HG03354 (cell line): ENCODE measurements around the gene AEBP1.

Source experiments
- ATAC-seq: cut with Tn5 transposase; IDR thresholded peaks from one replicate; pipeline ENCODE4 v1.9.1; 2021; ENCODE audit warnings: mild to moderate bottlenecking; ENCODE audit not compliant: unreplicated experiment, poor library complexity, severe bottlenecking

The AEBP1 gene

GRCh38 chr7:44082541-44083207 lies 21.5 kb upstream of the AEBP1 start:
- ATAC-seq = peak; percentile 93

DNA sequence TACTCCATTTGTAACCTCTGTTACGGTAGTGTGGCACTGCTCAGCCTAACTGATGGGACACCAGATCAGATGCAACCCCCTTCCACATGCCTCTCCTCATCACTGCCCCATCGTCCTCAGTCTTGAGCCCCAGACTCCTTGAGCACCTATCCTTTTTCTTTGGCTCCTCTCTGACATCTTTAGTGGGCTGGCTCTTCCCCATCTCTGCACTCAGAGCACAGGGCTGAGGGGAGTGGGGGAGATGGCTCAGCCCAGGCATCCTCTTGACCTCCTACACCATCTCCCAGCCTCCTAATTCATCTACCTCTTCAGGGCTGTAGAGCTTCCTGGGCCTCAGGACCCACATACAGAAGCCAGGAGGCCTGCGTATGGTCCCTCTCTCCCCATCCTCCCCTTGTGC lies 20.3 kb upstream of the AEBP1 start:
- ATAC-seq = no peak

DNA sequence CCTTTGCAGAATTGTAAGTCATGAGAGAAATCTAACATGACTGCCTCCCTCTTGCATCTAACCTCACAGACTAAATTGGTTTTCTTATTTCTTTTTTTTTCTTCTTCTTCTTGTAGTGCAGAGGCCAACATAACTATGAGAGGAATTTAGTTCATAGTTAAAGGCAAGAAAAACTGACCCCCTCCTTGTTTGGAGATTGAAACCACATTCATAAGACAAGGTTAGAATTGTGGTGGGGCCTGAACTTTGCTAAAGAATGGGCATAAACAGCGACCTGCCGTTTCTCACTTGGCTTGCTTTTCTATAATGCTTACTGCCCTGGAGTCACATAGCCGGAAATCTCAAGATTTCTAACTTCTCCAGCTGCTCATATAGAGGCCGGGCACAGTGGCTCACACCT lies 19.4 kb upstream of the AEBP1 start:
- ATAC-seq = no peak

DNA sequence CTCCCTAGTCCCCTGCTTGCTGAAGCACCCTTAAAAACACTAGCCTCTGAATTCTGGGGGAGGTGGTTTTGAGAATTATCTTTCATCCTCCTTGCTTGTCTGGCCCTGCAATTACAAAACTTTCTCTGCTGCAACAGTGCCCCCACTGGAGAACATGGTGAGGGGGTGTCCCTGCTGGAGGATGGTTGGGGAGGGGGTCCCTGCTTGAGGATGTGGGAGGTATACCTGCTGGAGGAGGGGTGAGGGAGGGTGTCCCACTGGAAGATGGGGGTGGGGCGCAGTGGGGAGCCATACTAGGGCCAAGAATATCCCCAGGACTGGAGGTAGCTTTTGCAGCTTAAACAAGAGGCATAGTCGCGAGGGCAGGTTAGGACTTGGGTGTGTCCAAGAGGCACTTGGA lies 18.6 kb upstream of the AEBP1 start:
- no peak for ATAC-seq

DNA sequence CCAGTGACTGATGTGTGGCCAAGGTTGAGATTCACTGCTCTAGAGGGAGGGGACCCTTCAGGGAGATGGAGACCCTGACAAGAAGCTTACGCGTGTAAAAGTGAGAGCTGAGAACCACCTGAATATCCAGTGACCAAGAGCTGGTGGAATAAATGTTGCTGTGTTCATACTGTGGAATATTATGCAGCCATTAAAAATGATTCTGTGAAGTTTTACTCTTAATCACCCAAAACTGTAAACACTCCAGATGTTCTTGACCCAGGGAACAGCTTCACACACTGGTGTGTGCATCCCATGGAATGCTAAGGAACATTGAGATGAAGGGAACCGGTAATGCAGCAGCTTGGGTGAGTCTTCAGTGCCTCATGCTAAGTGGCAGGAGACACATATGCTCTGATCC lies 17.5 kb upstream of the AEBP1 start:
- ATAC-seq = no peak

DNA sequence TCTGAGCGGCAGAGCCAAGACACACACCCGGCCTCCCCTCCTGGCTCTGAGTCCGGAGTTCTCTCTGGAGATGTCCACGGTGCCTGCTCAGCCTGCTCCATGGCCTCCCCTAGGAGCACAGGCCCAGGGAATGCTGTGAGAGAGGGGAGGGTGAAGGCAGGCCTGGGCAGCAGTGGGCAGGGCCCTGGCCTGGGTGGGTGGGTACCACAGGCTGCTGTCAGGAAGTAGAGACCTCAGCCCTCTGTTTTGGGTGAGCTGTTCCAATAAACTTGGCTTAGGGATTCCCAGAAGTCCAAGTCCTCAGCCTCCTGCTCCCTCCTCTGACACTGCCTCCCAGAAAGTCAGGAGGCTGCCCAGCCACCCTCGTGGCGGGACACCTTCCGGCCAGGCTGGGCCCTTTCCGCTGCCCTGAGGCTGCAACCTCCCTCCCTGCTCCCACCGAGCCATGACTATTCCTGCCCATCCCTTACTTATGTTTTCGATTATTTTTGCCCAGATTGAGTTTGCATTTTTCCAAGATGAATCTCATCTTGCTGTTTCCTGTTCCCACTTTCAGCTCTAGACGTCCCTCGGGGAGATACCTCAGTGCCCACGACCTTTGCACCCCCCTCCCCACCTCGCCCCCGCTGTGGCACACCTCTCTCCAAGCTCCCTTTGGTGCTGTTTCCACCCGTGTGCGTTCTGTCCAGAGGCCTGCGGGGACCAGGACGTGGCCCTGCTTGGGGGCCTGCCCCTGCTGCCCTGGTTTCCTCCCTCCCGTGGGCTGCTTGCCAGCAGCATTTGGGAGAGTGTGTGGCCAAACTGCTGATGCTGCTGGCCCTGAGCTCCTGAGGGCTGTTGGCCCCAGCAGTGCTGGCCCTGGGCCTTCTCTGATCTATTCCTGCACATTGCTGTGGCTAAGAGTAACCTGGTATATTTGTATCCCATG lies 16.0 kb upstream of the AEBP1 start:
- no peak for ATAC-seq

- ATAC-seq = no peak
Observed at GRCh38 chr7:44093102-44093641, 11.0 kb upstream of the AEBP1 start.

- ATAC-seq = no peak
Observed at GRCh38 chr7:44094365-44094764, 9.8 kb upstream of the AEBP1 start.

GRCh38 chr7:44094883-44095592 lies 9.1 kb upstream of the AEBP1 start:
- ATAC-seq = no peak

- ATAC-seq = no peak
Observed at GRCh38 chr7:44095781-44096180, 8.4 kb upstream of the AEBP1 start.

DNA sequence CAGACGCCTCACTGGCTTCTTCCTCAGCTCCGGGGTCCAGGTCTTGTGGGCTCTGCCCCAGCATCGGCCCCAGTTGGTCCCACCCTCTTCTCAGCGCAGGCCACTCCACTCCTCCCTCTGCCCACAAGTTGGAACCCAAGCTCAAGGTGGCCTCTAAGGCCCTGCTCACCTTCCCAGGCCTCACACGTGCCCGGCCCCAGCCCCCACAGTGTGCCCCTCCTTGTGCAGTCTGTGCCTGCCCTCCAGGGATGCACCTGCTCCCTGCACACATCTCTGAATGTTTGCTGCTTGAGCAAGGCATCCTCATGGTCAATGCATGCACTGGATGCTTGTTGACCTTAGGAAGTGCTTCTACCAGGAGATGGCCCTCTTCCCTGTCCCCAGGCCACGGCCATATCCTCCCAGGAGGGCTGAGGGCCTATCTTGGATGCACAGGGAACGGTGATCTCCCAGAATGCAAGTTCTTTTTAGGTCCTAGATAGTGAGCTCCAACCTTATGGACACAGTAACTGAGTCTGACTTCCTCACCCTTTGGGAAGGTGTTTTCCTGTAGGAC lies 7.7 kb upstream of the AEBP1 start:
- ATAC-seq = no peak

DNA sequence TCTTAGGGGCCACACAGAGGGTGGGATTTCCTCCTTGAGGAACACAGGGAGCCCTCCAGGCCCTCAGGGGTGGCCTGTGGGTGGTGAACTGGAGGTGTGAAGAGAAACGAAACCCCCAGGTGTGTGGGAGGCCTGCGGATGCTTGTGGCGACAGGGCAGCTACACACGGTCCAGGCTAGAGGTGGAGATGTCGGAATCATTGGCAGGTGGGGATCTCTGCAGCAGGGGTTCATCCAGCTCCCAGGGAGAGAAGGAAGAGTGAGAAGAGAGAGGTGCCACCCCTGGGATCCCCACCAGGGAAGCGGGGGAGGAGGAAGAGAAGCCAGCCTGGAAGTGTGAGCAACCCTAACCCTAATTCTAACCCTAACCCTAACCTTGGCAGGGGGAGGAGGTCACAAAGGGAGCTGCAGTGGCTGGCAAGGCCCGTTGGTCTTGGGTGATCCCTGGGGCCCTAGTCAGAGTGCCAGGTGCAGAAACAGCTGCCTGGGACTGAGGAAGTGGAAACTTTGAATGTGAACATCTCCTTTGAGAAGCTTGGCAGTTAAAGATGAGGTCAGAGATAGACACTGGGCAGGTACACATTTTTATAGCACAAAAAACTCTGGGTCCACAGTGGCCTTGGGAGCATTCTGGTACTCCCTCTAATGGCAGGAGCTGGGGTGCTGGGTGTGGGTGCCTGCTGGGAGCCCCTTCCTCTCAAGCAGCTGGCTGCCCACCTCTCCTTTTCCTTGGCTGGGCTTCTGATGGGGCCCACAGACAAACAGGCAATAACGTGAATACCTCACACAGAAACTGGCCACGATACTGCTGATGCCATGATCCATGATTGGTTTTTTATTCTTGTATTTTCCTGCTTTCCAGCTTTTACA lies 6.8 kb upstream of the AEBP1 start:
- ATAC-seq = peak; percentile 85

GRCh38 chr7:44098092-44099068 lies 5.8 kb upstream of the AEBP1 start:
- ATAC-seq = no peak

GRCh38 chr7:44099669-44100068 lies 4.5 kb upstream of the AEBP1 start:
- ATAC-seq = no peak

- no peak for ATAC-seq
Observed at GRCh38 chr7:44100458-44101302, 3.5 kb upstream of the AEBP1 start.

- ATAC-seq = no peak
Observed at GRCh38 chr7:44101303-44101965, 2.7 kb upstream of the AEBP1 start.
